ENCODE measurements around the gene CD47.
A peak's percentile ranks its signal among the peaks of the same experiment; 100 is the strongest.

The CD47 gene

GRCh38 chr3:108090701-108091497 lies at the start of gene CD47:
Gene CD47 (minus strand): TSS chr3:108091031. CDS start chr3:108090908, 123 bp downstream.
- DNase-seq (ENCODE audit: low read depth) = peak; percentile 92

GRCh38 chr3:108137460-108137814 lies 46.6 kb upstream of the CD47 start:
- no peak for DNase-seq (ENCODE audit: low read depth)

GRCh38 chr3:108136561-108137459 lies 46.0 kb upstream of the CD47 start:
- no peak for DNase-seq (ENCODE audit: low read depth)

- no peak for DNase-seq (ENCODE audit: low read depth)
Measured at GRCh38 chr3:108134555-108134880, 43.7 kb upstream of the CD47 start.

GRCh38 chr3:108133858-108134554 lies 43.2 kb upstream of the CD47 start:
- no peak for DNase-seq (ENCODE audit: low read depth)

GRCh38 chr3:108133048-108133369 lies 42.2 kb upstream of the CD47 start:
- no peak for DNase-seq (ENCODE audit: low read depth)

- no peak for DNase-seq (ENCODE audit: low read depth)
Measured at GRCh38 chr3:108131475-108132134, 40.8 kb upstream of the CD47 start.

GRCh38 chr3:108130701-108131474 lies 40.1 kb upstream of the CD47 start:
- no peak for DNase-seq (ENCODE audit: low read depth)

- DNase-seq (ENCODE audit: low read depth) = no peak
Measured at GRCh38 chr3:108130236-108130635, 39.4 kb upstream of the CD47 start.

- DNase-seq (ENCODE audit: low read depth) = peak; percentile 29
Measured at GRCh38 chr3:108127301-108127988, 36.6 kb upstream of the CD47 start.

- DNase-seq (ENCODE audit: low read depth) = no peak
Measured at GRCh38 chr3:108126348-108126747, 35.5 kb upstream of the CD47 start.

GRCh38 chr3:108125550-108126071 lies 34.8 kb upstream of the CD47 start:
- DNase-seq (ENCODE audit: low read depth) = no peak

- DNase-seq (ENCODE audit: low read depth) = no peak
Measured at GRCh38 chr3:108125153-108125543, 34.3 kb upstream of the CD47 start.

GRCh38 chr3:108124337-108125152 lies 33.7 kb upstream of the CD47 start:
- DNase-seq (ENCODE audit: low read depth) = peak; percentile 49

- no peak for DNase-seq (ENCODE audit: low read depth)
Measured at GRCh38 chr3:108123326-108123725, 32.5 kb upstream of the CD47 start.

GRCh38 chr3:108122276-108122675 lies 31.4 kb upstream of the CD47 start:
- DNase-seq (ENCODE audit: low read depth) = no peak

GRCh38 chr3:108119398-108120104 lies 28.7 kb upstream of the CD47 start:
- DNase-seq (ENCODE audit: low read depth) = no peak

- no peak for DNase-seq (ENCODE audit: low read depth)
Measured at GRCh38 chr3:108118038-108118768, 27.4 kb upstream of the CD47 start.

Measured in stimulated activated CD8-positive, alpha-beta memory T cell treated with anti-CD3 and anti-CD28 coated beads, Interleukin-15, amount 100 ng/mL, for 1 hour (primary cell).